K562 (cell line): ENCODE data around the gene AHCYL2. TPM values are rescaled to one million over a fixed set of nuclear protein-coding genes. Genes with fewer than 3 reads are reported as not detected.

Experiments
- ATF1 ChIP-seq, 2 experiments: fragments of 450-650 bp in 1 of 2; IDR thresholded peaks; 2 replicates each; pipeline ENCODE4 v1.6.1; 2016; ENCODE audit warnings: missing compliant biosample characterization in 1 of 2, missing genetic modification characterization in 1 of 2
- BRF1 ChIP-seq: IDR thresholded peaks from 3 replicates; pipeline ENCODE4 v1.6.1; 2011; ENCODE audit warnings: borderline replicate concordance, mild to moderate bottlenecking; ENCODE audit not compliant: insufficient read length; ENCODE audit errors: extremely low read depth
- HIVEP1 ChIP-seq: fragments of 250-450 bp; sonication (Bioruptor Pico); IDR thresholded peaks from 2 replicates; pipeline ENCODE4 v1.4.0; 2020; ENCODE audit warnings: mild to moderate bottlenecking
- MCM2 ChIP-seq: fragments of 450-650 bp; IDR thresholded peaks from 2 replicates; pipeline ENCODE4 v1.6.1; 2017; ENCODE audit warnings: low read depth, mild to moderate bottlenecking
- PRDM10 ChIP-seq: fragments of 450-650 bp; IDR thresholded peaks from 2 replicates; pipeline ENCODE4 v1.6.1; 2018; ENCODE audit not compliant: partially characterized antibody
- PURB ChIP-seq: sonication (generic); formaldehyde crosslinking; IDR thresholded peaks from 2 replicates; pipeline ENCODE4 v1.9.0; 2021; ENCODE audit warnings: low read depth, mild to moderate bottlenecking, missing genetic modification reagents
- REST ChIP-seq, 2 experiments: fragments of 450-650 bp; formaldehyde crosslinking in 1 of 2; IDR thresholded peaks; 2 replicates each; pipeline versions ENCODE4 v1.4.0 to v1.6.1; 2014 to 2020; ENCODE audit warnings: mild to moderate bottlenecking in 2 of 2, borderline replicate concordance in 1 of 2, low read depth in 1 of 2
- SIRT6 ChIP-seq: IDR thresholded peaks from one replicate; pipeline ENCODE4 v1.6.1; 2012; ENCODE audit warnings: low read depth, mild to moderate bottlenecking, control low read depth, inconsistent platforms, low read length, moderate library complexity
- ZNF740 ChIP-seq, 3 experiments: fragments of 200-800 bp in 1 of 3; sonication (Bioruptor generic) in 1 of 3; sonication (generic) in 1 of 3; formaldehyde crosslinking in 1 of 3; IDR thresholded peaks; 2 replicates each; pipeline versions ENCODE4 v1.6.1 to v1.8.0; 2016 to 2022; ENCODE audit warnings: mild to moderate bottlenecking in 2 of 3, missing compliant biosample characterization in 2 of 3, missing genetic modification characterization in 2 of 3, missing genetic modification reagents in 1 of 3
- polyA plus RNA-seq, 8 experiments: library from polyadenylated mRNA; depleted of rRNA in 4 of 8; stranded (reverse) in 5 of 8; unstranded in 3 of 8; fragments of >200 nt; fragmentation: Nextera tagmentation in 2 of 8; fragmentation: Illumina TruSeq in 1 of 8; extraction: Ambion mirVana in 2 of 8; extraction: Trizol in 1 of 8; gene quantifications; 2 replicates each; pipeline versions ENCODE4 v1.2.1 to v1.2.3, GENCODE V29; 2011 to 2014; ENCODE audit warnings: inconsistent platforms in 1 of 8, missing spikeins in 1 of 8
- total RNA-seq, 7 experiments: library from RNA; depleted of rRNA in 6 of 7; stranded (reverse); fragments of >200 nt in 6 of 7; fragmentation: Illumina TruSeq in 2 of 7; extraction: Trizol in 2 of 7; gene quantifications; 2 replicates each; pipeline versions ENCODE4 v1.2.1 to v1.2.3, GENCODE V29; 2011 to 2021; ENCODE audit warnings: low replicate concordance in 1 of 7

Gene AHCYL2
- total and polyA plus RNA-seq, 9 of the 15 experiments (the other 6 are each of a cell fraction or from before 2014, with no cell fraction given): 0.93 to 10.5 (median 5.2) TPM

- TF ChIP-seq REST (IDR thresholded peaks at IDR 0.05; ENCODE audit: borderline replicate concordance): no peak
- TF ChIP-seq REST (CRISPR knock-in tag; IDR thresholded peaks at IDR 0.05; ENCODE audit: low read depth): no peak
- TF ChIP-seq PURB (CRISPR knock-in tag): no peak
- TF ChIP-seq ATF1 (CRISPR knock-in tag; IDR thresholded peaks at IDR 0.05): no peak
- no peak for TF ChIP-seq ATF1 (tag; IDR thresholded peaks at IDR 0.05)
- TF ChIP-seq PRDM10: no peak
- TF ChIP-seq MCM2: no peak
- no peak for TF ChIP-seq BRF1
- no peak for TF ChIP-seq HIVEP1 (CRISPR knock-in tag)
- no peak for TF ChIP-seq SIRT6
- TF ChIP-seq ZNF740 (CRISPR knock-in tag; IDR thresholded peaks at IDR 0.05): no peak
- TF ChIP-seq ZNF740 (tag; IDR thresholded peaks at IDR 0.05): no peak
Observed at GRCh38 chr7:129202058-129202777, 22.6 kb upstream of the AHCYL2 start (continued).
